Stomach (tissue), 9 donors: ENCODE data around the gene WDR76. TPM values are rescaled to one million over a fixed set of nuclear protein-coding genes. Genes with fewer than 3 reads are reported as not detected.

Source experiments
- DNase-seq, 2 donors: peaks; one replicate each; pipeline versions ENCODE4 v3.0.0 to v3.0.0-alpha.2; 2013 to 2019
- H3K27ac ChIP-seq, 5 donors: fragments of 200-600 bp in 4 of 5; sonication (generic) in 4 of 5; one replicate each; pipeline ENCODE4 v1.5.1; 2013 to 2019; ENCODE audit warnings: mild to moderate bottlenecking in 1 of 5, moderate library complexity in 1 of 5
- H3K27me3 ChIP-seq, 3 donors: fragments of 200-600 bp; sonication (generic); one replicate each; pipeline ENCODE4 v1.5.1; 2017 to 2019; ENCODE audit warnings: mixed run types in 1 of 3
- H3K36me3 ChIP-seq, 4 donors: fragments of 200-600 bp; sonication (generic); 1 replicate in 3 of 4; 2 replicates in 1 of 4; pipeline ENCODE4 v1.5.1; 2016 to 2019
- H3K4me1 ChIP-seq, 4 donors: fragments of 200-600 bp; sonication (generic); one replicate each; pipeline ENCODE4 v1.5.1; 2016 to 2019
- H3K4me3 ChIP-seq, 4 donors: fragments of 200-600 bp; sonication (generic) in 3 of 4; one replicate each; pipeline ENCODE4 v1.5.1; 2016 to 2019; ENCODE audit warnings: mild to moderate bottlenecking in 1 of 4
- H3K9me3 ChIP-seq, 4 donors: fragments of 200-600 bp; sonication (generic); one replicate each; pipeline ENCODE4 v1.5.1; 2016 to 2019
- CTCF ChIP-seq, 7 experiments: fragments of 450-650 bp in 4 of 7; fragments of 200-600 bp in 3 of 7; sonication (generic) in 3 of 7; IDR thresholded peaks; one replicate each; pipeline ENCODE4 v1.5.1; 2016 to 2019; ENCODE audit warnings: antibody characterized with exemption in 7 of 7, control low read depth in 2 of 7, mild to moderate bottlenecking in 1 of 7
- EP300 ChIP-seq: sonication (generic); formaldehyde crosslinking; IDR thresholded peaks from one replicate; pipeline ENCODE4 v1.6.1; 2017; ENCODE audit warnings: antibody characterized with exemption
- POLR2A ChIP-seq, 4 donors: fragments of 450-650 bp; IDR thresholded peaks; one replicate each; pipeline ENCODE4 v1.6.1; 2016; ENCODE audit warnings: antibody characterized with exemption in 4 of 4, control low read depth in 2 of 4, mild to moderate bottlenecking in 1 of 4, moderate library complexity in 1 of 4
- POLR2AphosphoS5 ChIP-seq, 3 donors: sonication (generic); formaldehyde crosslinking; IDR thresholded peaks; one replicate each; pipeline ENCODE4 v1.6.1; 2016; ENCODE audit warnings: antibody characterized with exemption in 3 of 3
- WGBS, 5 donors: extraction: QIAGEN DNeasy Blood & Tissue Kit in 3 of 5; methylation state at CpG; one replicate each; pipeline versions ENCODE4 v1.1.5 to v1.1.7; 2013 to 2018; 5-methylcytosine and 5-hydroxymethylcytosine counted together
- intact Hi-C: fragments of 100-400 bp; cut with DNase I; formaldehyde crosslinking; loops from one replicate; pipeline ENCODE4 v1.15.1; 2023; ENCODE audit warnings: low total_unique reads
- polyA plus RNA-seq, 3 donors: library from polyadenylated mRNA; stranded (reverse); fragments of 200-250 nt; gene quantifications; one replicate each; pipeline ENCODE4 v1.2.3, GENCODE V29; 2013
- total RNA-seq, 5 donors: library from RNA; depleted of rRNA; stranded (reverse); fragments of >200 nt; gene quantifications; one replicate each; pipeline versions ENCODE4 v1.1.0 to v1.2.3, GENCODE V29; 2014 to 2016
- donor health status: healthy with polysubstance abuse.
- donor health status: Bipolar disorder and iron deficiency.
- donor health status: healthy.

Gene WDR76
- total and polyA plus RNA-seq, 8 donors, result 1.2 to 14.5 (median 3.8) TPM

GRCh38 chr15:43872416-43873020 is 45.7 kb downstream of the WDR76 start:
- Histone ChIP-seq H3K27ac (no peak overlapping the region), H3K36me3 (peaks cover 0 to 16% (median 2%) of the 10 kb centered on the region in 4 donors), H3K4me1 (no peaks in the 10 kb centered on the region), H3K27me3 (no peaks in the 10 kb centered on the region), H3K4me3 (no peak overlapping the region), H3K9me3 (no peaks in the 10 kb centered on the region)
- intact Hi-C loops, result no loop called here
- DNase-seq, result peak in 1 of 2 donors; percentile 89
- TF ChIP-seq EP300, result no peak
- peak in 4 of 7 experiments; percentile 27 to 45 (median 36) for TF ChIP-seq CTCF (IDR thresholded peaks at IDR 0.05)
- WGBS, 5 donors, result 55 to 65% (median 61%) methylated on average over 6 of the region's 6 CpGs

GRCh38 chr15:43873651-43874050 is 46.8 kb downstream of the WDR76 start:
- peaks cover 0 to 16% (median 2%) of the 10 kb centered on the region in 4 donors for H3K36me3 ChIP-seq
- no peaks in the 10 kb centered on the region for H3K27me3 ChIP-seq
- no peaks in the 10 kb centered on the region for H3K9me3 ChIP-seq
- no peak overlapping the region for H3K27ac ChIP-seq
- DNase-seq, result no peak
- H3K4me3 ChIP-seq, result no peak overlapping the region
- no peak for TF ChIP-seq CTCF (IDR thresholded peaks at IDR 0.05)
- no peak for TF ChIP-seq EP300
- TF ChIP-seq POLR2A (IDR thresholded peaks at IDR 0.05), result no peak
- no peak for TF ChIP-seq POLR2AphosphoS5 (IDR thresholded peaks at IDR 0.05)
- 91 to 95% (median 93%) methylated on average over 10 of the region's 10 CpGs for WGBS, 5 donors
- H3K4me1 ChIP-seq, result peaks cover 0 to 5% (median 0%) of the 10 kb centered on the region in 4 donors
- intact Hi-C loops, result no loop called here

GRCh38 chr15:43876872-43877271 is 50.1 kb downstream of the WDR76 start:
- no peaks in the 10 kb centered on the region for H3K27me3 ChIP-seq
- TF ChIP-seq EP300, result no peak
- no peak for TF ChIP-seq POLR2A (IDR thresholded peaks at IDR 0.05)
- TF ChIP-seq CTCF (IDR thresholded peaks at IDR 0.05), result no peak
- no peak for TF ChIP-seq POLR2AphosphoS5 (IDR thresholded peaks at IDR 0.05)
- H3K36me3 ChIP-seq, result peaks cover 0 to 21% (median under 1%) of the 10 kb centered on the region in 4 donors
- intact Hi-C loops, result no loop called here
- no peak for DNase-seq
- no peak overlapping the region for H3K27ac ChIP-seq
- WGBS, 5 donors, result 92 to 100% (median 99%) methylated on average over 3 of the region's 3 CpGs
- H3K4me1 ChIP-seq, result peaks cover 0 to 5% (median 0%) of the 10 kb centered on the region in 4 donors
- H3K9me3 ChIP-seq, result no peaks in the 10 kb centered on the region
- no peak overlapping the region for H3K4me3 ChIP-seq

- Histone ChIP-seq H3K4me1 (peaks cover 0 to 5% (median 0%) of the 10 kb centered on the region in 4 donors), H3K36me3 (peaks cover 0 to 21% (median 0%) of the 10 kb centered on the region in 4 donors), H3K27ac (no peak overlapping the region), H3K27me3 (no peaks in the 10 kb centered on the region), H3K9me3 (no peaks in the 10 kb centered on the region), H3K4me3 (no peak overlapping the region)
- no peak for DNase-seq
- intact Hi-C loops, result no loop called here
- TF ChIP-seq EP300 (no peak), CTCF (IDR thresholded peaks at IDR 0.05) (no peak), POLR2AphosphoS5 (IDR thresholded peaks at IDR 0.05) (no peak), POLR2A (IDR thresholded peaks at IDR 0.05) (no peak)
- WGBS, 5 donors, result 71 to 86% (median 74%) methylated on average over 4 of the region's 4 CpGs
Measured at GRCh38 chr15:43877371-43877770, 50.6 kb downstream of the WDR76 start.
